Activated CD4-positive, alpha-beta T cell treated with anti-CD3 and anti-CD28 coated beads, Interleukin-2, amount 10 ng/mL, durations not matched to agents 7 days and 5 days (primary cell): ENCODE data around the gene PPP1R12C. TPM values are rescaled to one million over a fixed set of nuclear protein-coding genes. Genes with fewer than 3 reads are reported as not detected.
A peak's percentile ranks its signal among the peaks of the same experiment; 100 is the strongest.
"Not testable (repeated sequence)": the region's sequence is repeated elsewhere in the genome, so short reads cannot be mapped to it uniquely, and the experiment has no call there.

ENCODE experiments used
- CTCF ChIA-PET: fragments of 350-600 bp; sonication (Branson Sonifier 250); formaldehyde crosslinking; loops from one replicate; lab custom pipeline; 2021; ENCODE audit warnings: antibody characterized with exemption; lab: Charles Lee
- POLR2A ChIA-PET: fragments of 350-600 bp; sonication (Branson Sonifier 250); formaldehyde crosslinking; loops from one replicate; lab custom pipeline; 2021; ENCODE audit warnings: antibody characterized with exemption; lab: Charles Lee
- DNase-seq: peaks from one replicate; pipeline ENCODE4 v3.0.0-alpha.2; 2020
- H3K27ac Mint-ChIP-seq: one replicate; pipeline ENCODE4 v1.8.0; 2021; ENCODE audit warnings: mild to moderate bottlenecking, moderate library complexity, mixed read lengths
- H3K27me3 Mint-ChIP-seq: one replicate; pipeline ENCODE4 v1.8.0; 2021; ENCODE audit warnings: mixed read lengths
- H3K36me3 Mint-ChIP-seq: one replicate; pipeline ENCODE4 v1.8.0; 2021; ENCODE audit warnings: low read depth, mixed read lengths
- H3K4me1 Mint-ChIP-seq: one replicate; pipeline ENCODE4 v1.8.0; 2021; ENCODE audit warnings: mixed read lengths
- H3K4me3 Mint-ChIP-seq: one replicate; pipeline ENCODE4 v1.8.0; 2021; ENCODE audit warnings: mild to moderate bottlenecking, moderate library complexity, mixed read lengths
- H3K9me3 Mint-ChIP-seq: one replicate; pipeline ENCODE4 v1.8.0; 2021; ENCODE audit warnings: mixed read lengths
- total RNA-seq, 2 experiments: library from RNA; stranded (reverse); gene quantifications; one replicate each; pipeline ENCODE4 v1.2.3, GENCODE V29; 2021

The PPP1R12C gene
- total RNA-seq, 2 experiments from 2014 or later: 135 to 152 TPM

DNA sequence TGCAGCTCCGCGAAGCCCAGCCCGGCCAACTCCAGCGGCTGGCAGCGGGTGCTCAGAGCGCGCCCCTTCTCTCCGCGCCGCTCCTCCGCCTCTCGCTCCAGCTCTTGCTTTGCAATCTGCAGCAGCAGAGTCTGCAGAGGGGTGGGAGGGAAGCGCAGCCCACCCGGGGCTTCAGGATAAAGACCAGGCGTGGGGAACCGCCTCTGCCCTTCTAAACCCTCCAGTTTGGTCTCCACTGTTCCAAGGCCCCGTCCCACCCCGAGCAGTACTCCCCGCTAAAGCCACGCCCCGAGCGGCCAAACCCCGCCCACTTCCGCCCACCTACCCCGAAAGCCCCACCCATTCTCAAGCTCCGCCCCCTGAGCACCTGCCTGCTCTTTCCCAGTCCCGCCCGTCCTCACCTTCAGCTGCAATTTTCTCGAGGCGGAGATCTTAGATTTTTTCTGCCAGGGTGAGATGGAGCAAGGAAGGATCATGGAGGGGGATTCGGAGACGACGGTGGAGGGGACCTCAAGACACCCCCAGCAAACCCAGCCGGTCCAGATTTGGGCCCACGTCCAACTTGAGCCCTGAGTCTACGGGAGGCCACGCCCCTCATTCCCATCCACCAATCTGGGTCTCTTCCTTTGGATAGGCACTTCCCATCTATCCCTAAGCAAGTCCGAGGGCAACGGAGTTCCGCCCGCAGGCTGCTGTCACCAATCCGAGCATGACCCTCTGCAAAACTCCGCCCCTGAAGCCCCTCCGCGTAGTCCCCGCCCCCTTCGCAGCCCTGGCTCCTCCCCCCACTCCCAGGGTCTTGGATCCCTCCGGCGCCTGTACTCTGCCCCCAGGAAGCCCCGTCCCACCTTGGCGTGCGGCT, 39.0 kb upstream of the PPP1R12C start:
- Mint-ChIP-seq H3K4me1 (peaks cover 37% of the 10 kb centered on the region), H3K36me3 (peaks cover 5% of the 10 kb centered on the region), H3K27ac (no peak overlapping the region), H3K27me3 (peaks cover 12% of the 10 kb centered on the region), H3K4me3 (no peak overlapping the region), H3K9me3 (peaks cover 11% of the 10 kb centered on the region)
- peak; percentile 38 for DNase-seq
- ChIA-PET POLR2A (no interaction called here), CTCF (interaction anchor here (0.6 kb wide), 2 partner anchors 16 to 40 kb away, joined by 3 read pairs; no protein-coding TSS in a partner anchor)

DNA sequence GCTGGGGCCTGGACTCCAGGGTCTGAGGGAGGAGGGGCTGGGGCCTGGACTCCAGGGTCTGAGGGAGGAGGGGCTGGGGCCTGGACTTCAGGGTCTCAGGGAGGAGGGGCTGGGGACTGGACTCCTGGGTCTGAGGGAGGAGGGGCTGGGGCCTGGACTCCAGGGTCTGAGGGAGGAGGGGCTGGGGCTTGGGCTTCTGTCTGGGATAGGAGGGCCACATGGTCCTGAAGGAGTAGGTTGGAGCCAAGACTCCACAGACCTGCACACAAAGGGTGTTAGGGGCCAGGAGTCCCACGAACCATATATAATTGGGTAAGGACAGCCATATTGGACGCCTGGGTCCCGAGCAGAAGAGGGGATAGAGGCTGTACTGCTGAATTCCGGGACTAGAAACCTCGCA, 38.3 kb upstream of the PPP1R12C start:
- H3K4me3 Mint-ChIP-seq, DNase-seq, POLR2A ChIA-PET, H3K27ac Mint-ChIP-seq, H3K36me3 Mint-ChIP-seq: not testable (repeated sequence)
- H3K27me3 Mint-ChIP-seq: peaks cover 12% of the 10 kb centered on the region
- peaks cover 11% of the 10 kb centered on the region for H3K9me3 Mint-ChIP-seq
- CTCF ChIA-PET: interaction anchor here (0.6 kb wide), 2 partner anchors 16 to 40 kb away, joined by 3 read pairs; no protein-coding TSS in a partner anchor
- peaks cover 39% of the 10 kb centered on the region for H3K4me1 Mint-ChIP-seq

DNA sequence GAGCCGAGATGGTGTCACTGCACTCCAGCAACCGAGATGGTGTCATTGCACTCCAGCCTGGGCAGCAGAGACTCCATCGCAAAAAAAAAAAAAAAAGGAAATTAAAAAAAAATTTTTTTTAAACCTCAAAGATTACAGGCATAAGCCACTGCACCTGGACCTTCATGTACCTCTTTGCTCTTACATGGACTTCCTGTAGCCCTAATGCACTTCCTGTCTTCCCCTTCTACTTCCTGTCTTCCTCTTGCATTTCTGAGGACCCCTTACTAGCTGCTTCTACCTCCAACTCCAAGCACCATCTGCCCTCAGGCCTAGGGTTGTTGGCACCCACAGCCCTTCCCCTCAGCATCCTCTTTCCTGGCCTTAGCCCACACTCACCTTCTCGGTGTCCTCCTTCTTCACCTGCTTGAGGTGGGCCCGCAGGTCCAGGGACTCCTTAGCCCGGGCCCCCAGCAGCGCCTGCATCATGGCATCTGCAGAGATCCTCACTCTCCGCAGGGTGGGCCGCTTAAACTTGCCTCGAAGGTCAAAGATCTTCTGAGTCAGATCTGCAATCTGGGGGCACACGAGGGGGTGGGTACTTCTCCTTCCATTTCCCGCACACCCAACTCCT, 36.3 kb upstream of the PPP1R12C start:
- Mint-ChIP-seq H3K4me3 (no peak overlapping the region), H3K27me3 (peaks cover 6% of the 10 kb centered on the region), H3K4me1 (peaks cover 28% of the 10 kb centered on the region), H3K36me3 (peaks cover 5% of the 10 kb centered on the region), H3K27ac (no peak overlapping the region), H3K9me3 (peaks cover 11% of the 10 kb centered on the region)
- no peak for DNase-seq
- ChIA-PET POLR2A (no interaction called here), CTCF (no interaction called here)

DNA sequence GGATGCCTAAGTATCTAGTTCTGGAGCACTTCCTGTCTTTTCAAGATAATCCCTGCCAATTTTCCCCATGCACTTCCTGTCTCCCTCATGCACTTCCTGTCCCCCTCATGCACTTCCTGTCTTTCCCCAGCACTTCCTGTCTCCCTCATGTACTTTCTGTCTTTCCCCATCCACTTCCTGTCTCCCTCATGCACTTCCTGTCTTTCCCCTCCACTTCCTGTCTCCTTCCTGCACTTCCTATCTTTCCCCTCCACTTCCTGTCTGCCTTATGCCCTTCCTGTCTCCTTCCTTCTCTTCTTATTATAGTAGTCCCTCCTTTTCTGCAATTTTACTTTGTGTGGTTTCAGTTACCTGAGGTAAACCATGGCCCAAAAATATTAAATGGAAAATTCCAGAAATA, 34.6 kb upstream of the PPP1R12C start:
- peaks cover 11% of the 10 kb centered on the region for H3K9me3 Mint-ChIP-seq
- POLR2A ChIA-PET: no interaction called here

DNA sequence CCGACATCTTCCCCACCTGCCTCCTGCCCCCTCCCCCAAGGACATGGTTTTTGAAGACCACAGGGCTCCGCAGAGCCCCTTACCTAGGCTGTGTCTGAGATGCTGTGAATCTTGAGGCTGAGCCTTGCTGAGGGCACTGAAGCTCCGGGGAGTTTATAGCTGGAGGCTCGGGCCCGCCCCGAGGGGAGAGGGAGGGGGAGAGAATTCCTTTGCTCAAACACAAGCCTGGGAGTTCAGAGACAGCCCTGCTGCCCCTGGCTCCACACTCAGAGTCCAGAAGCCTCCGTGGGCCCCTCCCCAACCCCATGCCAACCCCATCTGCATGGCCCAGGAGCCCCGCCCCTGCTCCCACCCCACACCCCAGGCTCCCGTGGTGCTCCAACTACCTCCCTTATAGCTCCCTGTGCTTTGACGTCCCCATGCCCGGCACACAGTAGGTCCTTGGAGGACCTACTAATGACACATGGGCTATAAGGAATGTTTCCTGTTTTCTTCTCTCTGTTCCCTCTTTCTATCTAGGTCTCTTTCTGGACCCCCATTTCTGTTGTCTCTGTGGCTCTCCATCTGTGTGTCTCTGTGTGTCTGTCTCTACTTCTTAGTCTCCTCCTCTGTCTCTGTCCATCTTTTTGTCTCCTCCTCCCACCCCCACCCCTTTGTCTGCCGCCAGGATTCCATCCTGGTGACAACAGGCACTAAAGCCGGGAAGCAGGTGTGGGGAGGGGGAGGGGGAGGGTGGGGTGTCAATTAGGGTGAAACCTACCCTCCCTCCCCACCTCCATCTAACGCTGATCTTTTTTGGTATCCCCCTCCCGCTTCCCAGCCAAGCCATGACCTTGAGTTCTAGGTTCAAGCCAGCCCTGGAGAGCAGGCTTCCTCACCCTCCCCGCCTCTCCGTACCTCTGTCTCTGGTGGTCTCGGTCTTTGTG, 31.9 kb upstream of the PPP1R12C start, which contains the start of gene TNNT1:
Gene TNNT1, minus strand, starts transcription at position 129 of the 926 bp plus-strand sequence. CDS start 2,049 bp downstream, outside the sequence.
- peaks cover 21% of the 10 kb centered on the region for H3K4me1 Mint-ChIP-seq
- CTCF ChIA-PET: no interaction called here
- POLR2A ChIA-PET: interaction anchor here (0.6 kb wide), 1 partner anchor 28 kb away, joined by 6 read pairs; no protein-coding TSS in a partner anchor
- no peak for DNase-seq
- peaks cover 5% of the 10 kb centered on the region for H3K36me3 Mint-ChIP-seq
- H3K27ac Mint-ChIP-seq: no peak within 1 kb of the TSS
- H3K4me3 Mint-ChIP-seq: no peak within 1 kb of the TSS
- peaks cover 11% of the 10 kb centered on the region for H3K9me3 Mint-ChIP-seq
- H3K27me3 Mint-ChIP-seq: peaks cover 18% of the 10 kb centered on the region

More for the DNA sequence above, 34.6 kb upstream of the PPP1R12C start:
- H3K36me3 Mint-ChIP-seq: peaks cover 5% of the 10 kb centered on the region
- H3K27ac Mint-ChIP-seq: peak overlapping the region; percentile 82
- no peak overlapping the region for H3K4me3 Mint-ChIP-seq
- CTCF ChIA-PET: interaction anchor here (1.0 to 3.1 kb wide), 2 partner anchors 8 to 63 kb away, joined by 3 to 8 read pairs; no protein-coding TSS in a partner anchor
- no peak for DNase-seq
- peaks cover 8% of the 10 kb centered on the region for H3K27me3 Mint-ChIP-seq
- H3K4me1 Mint-ChIP-seq: peaks cover 28% of the 10 kb centered on the region

DNA sequence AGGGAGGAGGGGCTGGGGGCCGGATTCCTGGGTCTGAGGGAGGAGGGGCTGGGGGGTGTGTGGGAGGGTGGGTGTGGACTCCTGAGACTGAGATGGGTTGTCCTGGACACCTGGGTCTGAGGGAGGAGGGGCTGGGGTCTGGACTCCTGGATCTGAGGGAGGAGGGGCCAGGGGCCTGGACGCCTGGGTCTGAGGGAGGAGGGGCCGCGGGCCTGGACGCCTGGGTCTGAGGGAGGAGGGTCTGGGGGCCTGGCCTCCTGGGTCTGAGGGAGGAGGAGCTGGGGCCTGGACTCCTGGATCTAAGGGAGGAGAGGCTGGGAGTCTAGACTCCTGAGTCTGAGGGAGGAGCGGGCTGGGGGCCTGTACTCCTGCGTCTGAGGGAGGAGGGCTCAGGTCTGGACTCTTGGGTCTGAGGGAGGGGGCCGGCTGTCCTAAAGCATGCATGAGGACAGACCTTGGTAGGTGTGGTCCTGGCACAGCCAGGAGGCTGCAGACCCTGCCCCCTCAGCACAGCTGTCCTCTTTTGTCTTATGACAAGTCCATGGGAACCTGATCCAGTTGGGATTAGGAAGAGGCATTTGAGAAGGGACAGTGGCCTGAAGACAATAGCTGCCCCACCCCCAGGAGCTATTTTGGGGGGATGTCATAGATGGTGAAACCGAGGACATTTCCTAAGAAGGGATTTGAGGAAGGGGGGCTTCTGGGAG, 30.3 kb upstream of the PPP1R12C start:
- H3K4me1 Mint-ChIP-seq: peaks cover 14% of the 10 kb centered on the region
- ChIA-PET POLR2A (no interaction called here), CTCF (interaction anchor here (0.9 to 2.9 kb wide), 4 partner anchors 12 to 356 kb away, joined by 3 to 11 read pairs (median 3); no protein-coding TSS in a partner anchor)
- H3K27me3 Mint-ChIP-seq: peaks cover 22% of the 10 kb centered on the region
- H3K36me3 Mint-ChIP-seq: peaks cover 5% of the 10 kb centered on the region
- H3K4me3 Mint-ChIP-seq: no peak overlapping the region
- no peak for DNase-seq
- peaks cover 8% of the 10 kb centered on the region for H3K9me3 Mint-ChIP-seq
- no peak overlapping the region for H3K27ac Mint-ChIP-seq

DNA sequence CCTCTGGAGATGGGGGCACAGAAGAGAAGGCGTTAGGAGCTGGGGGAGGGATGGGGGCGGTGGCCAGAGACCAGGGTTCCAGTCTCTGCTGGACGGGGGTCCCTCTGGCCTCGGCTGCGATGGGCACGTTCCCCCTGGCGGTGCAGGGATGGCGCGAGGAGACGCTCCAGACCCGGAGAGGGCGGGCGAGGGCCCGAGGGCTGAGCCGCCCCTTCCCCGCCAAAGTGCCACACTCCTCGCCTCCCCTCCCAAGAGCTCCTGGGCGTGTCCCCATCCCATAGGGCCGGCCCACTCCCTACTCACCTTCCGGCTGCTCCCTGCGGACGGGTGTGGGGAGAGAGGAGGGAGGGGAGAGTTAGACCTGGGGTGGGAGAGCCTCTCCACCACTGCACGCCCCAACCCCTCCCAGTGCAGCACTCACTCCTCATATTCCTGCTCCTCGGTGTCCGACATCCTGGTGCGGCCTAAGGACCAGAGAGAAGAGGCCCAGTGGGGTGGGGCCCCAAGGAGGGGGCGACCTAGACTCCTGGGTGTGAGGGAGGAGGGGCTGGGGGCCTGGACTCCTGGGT, 29.4 kb upstream of the PPP1R12C start:
- peaks cover 7% of the 10 kb centered on the region for H3K4me1 Mint-ChIP-seq
- peaks cover 22% of the 10 kb centered on the region for H3K27me3 Mint-ChIP-seq
- DNase-seq: no peak
- H3K27ac Mint-ChIP-seq: no peak overlapping the region
- H3K9me3 Mint-ChIP-seq: peaks cover 1% of the 10 kb centered on the region
- no peaks in the 10 kb centered on the region for H3K36me3 Mint-ChIP-seq
- POLR2A ChIA-PET: no interaction called here
- H3K4me3 Mint-ChIP-seq: no peak overlapping the region
- CTCF ChIA-PET: interaction anchor here (0.9 to 2.9 kb wide), 7 partner anchors 13 to 330 kb away, joined by 3 to 11 read pairs (median 3); partner anchors contain the start of gene DNAAF3

DNA sequence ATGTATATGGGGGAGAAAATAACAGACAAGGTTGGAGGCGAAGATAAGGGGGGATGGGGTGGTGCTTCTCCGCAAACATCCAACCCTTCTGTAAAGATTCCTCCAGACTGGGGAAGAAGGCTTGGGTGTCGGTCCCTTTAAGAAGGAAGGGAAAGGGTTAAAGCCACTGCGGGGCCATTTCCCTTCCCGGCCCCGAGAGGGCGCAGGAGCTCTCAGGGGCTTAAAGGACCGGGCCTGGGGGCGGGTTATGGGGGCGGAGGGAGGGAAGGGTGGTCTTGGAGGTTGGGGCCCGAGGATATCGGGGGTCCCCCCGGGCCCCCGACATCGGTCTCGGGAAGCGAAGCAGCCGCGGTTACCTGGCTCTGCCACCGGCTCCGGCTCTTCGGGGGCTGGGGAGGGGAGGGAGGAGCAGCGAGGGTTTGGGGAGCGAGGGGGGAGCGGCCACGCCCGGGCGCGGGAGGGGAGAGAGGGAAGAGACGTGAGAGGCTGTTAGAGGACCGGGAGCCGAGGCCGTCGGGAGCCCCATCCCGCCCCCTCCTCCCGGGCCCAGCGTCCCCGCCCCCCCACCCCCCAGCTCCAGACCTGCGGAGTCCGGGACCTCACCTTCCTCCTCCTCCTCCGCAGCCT, 28.8 kb upstream of the PPP1R12C start:
- Mint-ChIP-seq H3K27ac (no peak overlapping the region), H3K4me1 (peaks cover 2% of the 10 kb centered on the region), H3K9me3 (no peaks in the 10 kb centered on the region), H3K36me3 (no peaks in the 10 kb centered on the region), H3K4me3 (no peak overlapping the region), H3K27me3 (peaks cover 23% of the 10 kb centered on the region)
- ChIA-PET POLR2A (no interaction called here), CTCF (interaction anchor here (1.0 to 2.9 kb wide), 5 partner anchors 14 to 273 kb away, joined by 3 to 11 read pairs (median 4); partner anchors contain the start of gene DNAAF3)
- no peak for DNase-seq

DNA sequence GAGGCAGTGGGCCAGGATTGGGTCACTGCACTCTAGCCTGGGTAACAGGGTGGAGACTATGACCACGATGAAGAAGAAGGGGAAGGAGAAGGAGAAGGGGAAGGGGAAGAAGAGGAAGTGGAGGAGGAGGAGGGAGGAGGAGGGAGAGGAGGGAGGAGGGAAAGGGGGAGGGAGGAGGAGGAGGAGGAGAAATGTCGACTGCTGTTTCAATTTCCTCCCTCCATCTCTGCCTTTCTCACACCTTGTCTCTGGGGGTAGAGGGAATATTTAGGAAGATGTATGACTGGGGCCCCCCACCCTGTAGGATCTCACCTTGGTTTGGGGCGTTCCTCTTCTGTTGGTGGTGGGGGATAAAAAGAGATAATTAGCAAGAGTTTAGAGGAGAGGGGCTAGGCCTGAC, 27.8 kb upstream of the PPP1R12C start:
- ChIA-PET CTCF (no interaction called here), POLR2A (no interaction called here)
- peaks cover 4% of the 10 kb centered on the region for H3K4me1 Mint-ChIP-seq
- no peaks in the 10 kb centered on the region for H3K9me3 Mint-ChIP-seq
- no peak overlapping the region for H3K4me3 Mint-ChIP-seq
- no peak overlapping the region for H3K27ac Mint-ChIP-seq
- no peaks in the 10 kb centered on the region for H3K36me3 Mint-ChIP-seq
- H3K27me3 Mint-ChIP-seq: peaks cover 27% of the 10 kb centered on the region
- DNase-seq: no peak

DNA sequence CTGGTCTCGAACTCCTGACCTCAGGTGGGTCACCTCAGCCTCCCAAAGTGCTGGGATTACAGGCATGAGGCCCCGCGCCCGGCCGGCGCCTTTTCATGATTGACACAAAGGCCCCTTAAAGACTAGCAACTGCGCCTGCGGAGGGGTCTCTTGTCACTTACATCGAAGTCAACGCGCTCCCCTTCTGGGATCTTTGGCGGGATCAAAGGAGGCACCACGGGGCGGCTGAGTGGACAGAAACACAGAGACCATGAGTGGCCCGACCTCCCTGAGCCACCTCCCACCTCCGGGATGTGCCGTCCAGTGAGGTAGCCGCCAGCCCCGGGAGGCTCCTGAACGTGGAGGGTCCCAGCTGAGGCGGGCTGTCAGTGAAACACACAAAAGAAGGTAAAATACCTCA, 24.3 kb upstream of the PPP1R12C start:
- Mint-ChIP-seq H3K4me1 (peaks cover 4% of the 10 kb centered on the region), H3K36me3 (no peaks in the 10 kb centered on the region), H3K27ac (no peak overlapping the region), H3K4me3 (no peak overlapping the region), H3K9me3 (no peaks in the 10 kb centered on the region), H3K27me3 (peaks cover 23% of the 10 kb centered on the region)
- ChIA-PET POLR2A (interaction anchor here (0.6 kb wide), 1 partner anchor 243 kb away, joined by 5 read pairs; no protein-coding TSS in a partner anchor), CTCF (interaction anchor here (0.7 to 2.3 kb wide), 6 partner anchors 10 to 366 kb away, joined by 3 to 10 read pairs (median 6); no protein-coding TSS in a partner anchor)
- DNase-seq: no peak

DNA sequence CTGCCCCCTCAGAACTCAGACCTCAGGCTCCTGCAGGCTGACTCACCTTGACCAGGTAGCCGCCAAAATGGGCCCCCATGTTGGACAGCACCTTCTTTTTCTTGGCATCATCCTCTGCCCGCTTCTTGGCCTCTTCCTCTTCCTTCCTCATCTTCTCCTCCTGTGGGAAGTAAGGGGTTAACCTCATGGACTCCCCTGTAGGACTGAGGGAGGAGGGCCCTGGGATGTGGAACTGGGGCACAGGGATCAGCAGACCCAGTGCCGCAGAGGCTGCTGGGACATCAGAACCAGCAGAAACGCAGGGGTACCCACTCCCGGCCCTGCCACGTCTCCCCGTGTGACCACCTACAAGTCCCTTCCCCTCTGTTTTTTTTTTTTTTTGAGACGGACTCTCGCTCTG, 20.5 kb upstream of the PPP1R12C start:
- no peak for DNase-seq
- Mint-ChIP-seq H3K9me3 (no peaks in the 10 kb centered on the region), H3K4me1 (peaks cover 2% of the 10 kb centered on the region), H3K36me3 (no peaks in the 10 kb centered on the region), H3K4me3 (no peak overlapping the region), H3K27me3 (peaks cover 12% of the 10 kb centered on the region), H3K27ac (no peak overlapping the region)
- ChIA-PET CTCF (interaction anchor here (1.2 kb wide), 1 partner anchor 366 kb away, joined by 3 read pairs; no protein-coding TSS in a partner anchor), POLR2A (no interaction called here)
